OCI-LY3 (cell line): ENCODE measurements around the gene TENM4.

Experiments used
- H2AFZ ChIP-seq: fragments of 200-600, 300-600 bp; shearing (Covaris generic); 2 replicates; pipeline ENCODE4 v1.6.0; 2014; ENCODE audit warnings: antibody characterized with exemption, low read depth, low read length
- H3K27ac ChIP-seq: fragments of 200-600, 300-600 bp; sonication (generic); 2 replicates; pipeline ENCODE4 v1.5.1; 2014; ENCODE audit warnings: mild to moderate bottlenecking, low read length, moderate library complexity, mixed read lengths
- H3K27me3 ChIP-seq: fragments of 200-600, 300-600 bp; sonication (generic); 2 replicates; pipeline ENCODE4 v1.6.1; 2014; ENCODE audit warnings: low read depth, low read length, mixed read lengths
- H3K36me3 ChIP-seq: fragments of 200-600, 300-600 bp; sonication (generic); replicated peaks from 2 replicates; pipeline ENCODE3; 2014; ENCODE audit warnings: low read depth, low read length, mixed read lengths
- H3K4me1 ChIP-seq: fragments of 300-600, 200-600 bp; sonication (generic); 2 replicates; pipeline ENCODE4 v1.6.1; 2014; ENCODE audit warnings: low read length, mixed read lengths
- H3K4me2 ChIP-seq: fragments of 200-600, 300-600 bp; sonication (generic); 2 replicates; pipeline ENCODE4 v1.6.1; 2014; ENCODE audit warnings: low read length, mixed read lengths
- H3K4me3 ChIP-seq: fragments of 300-600, 200-600 bp; sonication (generic); 2 replicates; pipeline ENCODE4 v1.5.1; 2014; ENCODE audit warnings: antibody characterized with exemption, mild to moderate bottlenecking, low read length, moderate library complexity
- H3K79me2 ChIP-seq: fragments of 300-600, 200-600 bp; shearing (Covaris generic); 2 replicates; pipeline ENCODE4 v1.6.1; 2014; ENCODE audit warnings: mild to moderate bottlenecking, low read length, mixed read lengths
- H3K9ac ChIP-seq: fragments of 300-600, 200-600 bp; shearing (Covaris generic); 2 replicates; pipeline ENCODE4 v1.6.0; 2014; ENCODE audit warnings: mild to moderate bottlenecking, low read length, moderate library complexity
- H3K9me3 ChIP-seq: fragments of 200-600, 300-600 bp; shearing (Covaris generic); 2 replicates; pipeline ENCODE4 v1.6.1; 2014; ENCODE audit warnings: low read length, mixed read lengths; ENCODE audit not compliant: insufficient read depth
- H4K20me1 ChIP-seq: fragments of 200-600, 300-600 bp; sonication (generic); 2 replicates; pipeline ENCODE4 v1.6.1; 2016; ENCODE audit warnings: low read length, mixed read lengths; ENCODE audit not compliant: insufficient read depth
- CTCF ChIP-seq: fragments of 200-600, 300-600 bp; sonication (generic); IDR thresholded peaks from 2 replicates; pipeline ENCODE4 v1.5.1; 2014; ENCODE audit warnings: antibody characterized with exemption, low read length, low read depth
- EZH2phosphoT487 ChIP-seq: fragments of 200-600 bp; shearing (Covaris generic); IDR thresholded peaks from 2 replicates; pipeline ENCODE4 v1.6.1; 2018; ENCODE audit warnings: antibody characterized with exemption, mixed run types, low read depth

Gene TENM4

GRCh38 chr11:79201677-79202347, 239.0 kb downstream of the TENM4 start:
- H2AFZ ChIP-seq: no peak overlapping the region
- no peak overlapping the region for H3K27ac ChIP-seq
- no peak overlapping the region for H3K9ac ChIP-seq
- H3K4me1 ChIP-seq: peaks cover 14% of the 10 kb centered on the region
- no peaks in the 10 kb centered on the region for H3K27me3 ChIP-seq
- 0 out of 2 replicates have a peak, but pooled peaks cover 13% of the 10 kb centered on the region for H4K20me1 ChIP-seq
- no peak for TF ChIP-seq EZH2phosphoT487
- no peak for TF ChIP-seq CTCF
- H3K4me2 ChIP-seq: no peak overlapping the region
- H3K4me3 ChIP-seq: no peak overlapping the region
- no peaks in the 10 kb centered on the region for H3K9me3 ChIP-seq
- no peaks in the 10 kb centered on the region for H3K36me3 ChIP-seq
- no peaks in the 10 kb centered on the region for H3K79me2 ChIP-seq

GRCh38 chr11:79200398-79201070, 240.3 kb downstream of the TENM4 start:
- TF ChIP-seq CTCF (no peak), EZH2phosphoT487 (no peak)
- H3K4me3 ChIP-seq: no peak overlapping the region
- no peak overlapping the region for H3K27ac ChIP-seq
- H3K4me1 ChIP-seq: peaks cover 11% of the 10 kb centered on the region
- H3K27me3 ChIP-seq: no peaks in the 10 kb centered on the region
- H3K36me3 ChIP-seq: no peaks in the 10 kb centered on the region
- H3K9ac ChIP-seq: no peak overlapping the region
- H3K4me2 ChIP-seq: no peak overlapping the region
- no peaks in the 10 kb centered on the region for H3K9me3 ChIP-seq
- H2AFZ ChIP-seq: no peak overlapping the region
- H4K20me1 ChIP-seq: 0 out of 2 replicates have a peak, but pooled peaks cover 13% of the 10 kb centered on the region
- H3K79me2 ChIP-seq: no peaks in the 10 kb centered on the region

GRCh38 chr11:79199729-79200354, 241.0 kb downstream of the TENM4 start:
- no peak for TF ChIP-seq EZH2phosphoT487
- no peak for TF ChIP-seq CTCF
- no peak overlapping the region for H3K4me3 ChIP-seq
- no peak overlapping the region for H2AFZ ChIP-seq
- no peaks in the 10 kb centered on the region for H3K9me3 ChIP-seq
- no peak overlapping the region for H3K27ac ChIP-seq
- no peak overlapping the region for H3K4me2 ChIP-seq
- no peaks in the 10 kb centered on the region for H3K36me3 ChIP-seq
- peaks cover 11% of the 10 kb centered on the region for H3K4me1 ChIP-seq
- H3K79me2 ChIP-seq: no peaks in the 10 kb centered on the region
- no peak overlapping the region for H3K9ac ChIP-seq
- no peaks in the 10 kb centered on the region for H3K27me3 ChIP-seq
- H4K20me1 ChIP-seq: 0 out of 2 replicates have a peak, but pooled peaks cover 13% of the 10 kb centered on the region

GRCh38 chr11:79198898-79199250, 242.0 kb downstream of the TENM4 start:
- Histone ChIP-seq H3K27me3 (no peaks in the 10 kb centered on the region), H2AFZ (no peak overlapping the region)
- TF ChIP-seq CTCF: no peak

More at GRCh38 chr11:79198898-79199250, 242.0 kb downstream of the TENM4 start:
- Histone ChIP-seq H3K4me1 (peaks cover 11% of the 10 kb centered on the region), H3K9ac (no peak overlapping the region), H3K36me3 (no peaks in the 10 kb centered on the region), H3K79me2 (no peaks in the 10 kb centered on the region), H3K9me3 (no peaks in the 10 kb centered on the region), H3K4me2 (no peak overlapping the region), H3K4me3 (no peak overlapping the region), H4K20me1 (0 out of 2 replicates have a peak, but pooled peaks cover 13% of the 10 kb centered on the region), H3K27ac (no peak overlapping the region)
